GM12872 (cell line): ENCODE results near the gene MOB3A.

ENCODE experiments used
- TF ChIP-seq, protein P1 (sequence below): IDR thresholded peaks from 3 replicates; pipeline ENCODE4 v1.5.1; 2011; ENCODE audit warnings: low read depth, mild to moderate bottlenecking, low read length, moderate library complexity; ENCODE audit not compliant: insufficient read depth

Gene MOB3A

GRCh38 chr19:2043961-2044708 lies 52.0 kb downstream of the MOB3A start:
- TF ChIP-seq, protein P1, sequence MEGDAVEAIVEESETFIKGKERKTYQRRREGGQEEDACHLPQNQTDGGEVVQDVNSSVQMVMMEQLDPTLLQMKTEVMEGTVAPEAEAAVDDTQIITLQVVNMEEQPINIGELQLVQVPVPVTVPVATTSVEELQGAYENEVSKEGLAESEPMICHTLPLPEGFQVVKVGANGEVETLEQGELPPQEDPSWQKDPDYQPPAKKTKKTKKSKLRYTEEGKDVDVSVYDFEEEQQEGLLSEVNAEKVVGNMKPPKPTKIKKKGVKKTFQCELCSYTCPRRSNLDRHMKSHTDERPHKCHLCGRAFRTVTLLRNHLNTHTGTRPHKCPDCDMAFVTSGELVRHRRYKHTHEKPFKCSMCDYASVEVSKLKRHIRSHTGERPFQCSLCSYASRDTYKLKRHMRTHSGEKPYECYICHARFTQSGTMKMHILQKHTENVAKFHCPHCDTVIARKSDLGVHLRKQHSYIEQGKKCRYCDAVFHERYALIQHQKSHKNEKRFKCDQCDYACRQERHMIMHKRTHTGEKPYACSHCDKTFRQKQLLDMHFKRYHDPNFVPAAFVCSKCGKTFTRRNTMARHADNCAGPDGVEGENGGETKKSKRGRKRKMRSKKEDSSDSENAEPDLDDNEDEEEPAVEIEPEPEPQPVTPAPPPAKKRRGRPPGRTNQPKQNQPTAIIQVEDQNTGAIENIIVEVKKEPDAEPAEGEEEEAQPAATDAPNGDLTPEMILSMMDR, result no peak

DNA sequence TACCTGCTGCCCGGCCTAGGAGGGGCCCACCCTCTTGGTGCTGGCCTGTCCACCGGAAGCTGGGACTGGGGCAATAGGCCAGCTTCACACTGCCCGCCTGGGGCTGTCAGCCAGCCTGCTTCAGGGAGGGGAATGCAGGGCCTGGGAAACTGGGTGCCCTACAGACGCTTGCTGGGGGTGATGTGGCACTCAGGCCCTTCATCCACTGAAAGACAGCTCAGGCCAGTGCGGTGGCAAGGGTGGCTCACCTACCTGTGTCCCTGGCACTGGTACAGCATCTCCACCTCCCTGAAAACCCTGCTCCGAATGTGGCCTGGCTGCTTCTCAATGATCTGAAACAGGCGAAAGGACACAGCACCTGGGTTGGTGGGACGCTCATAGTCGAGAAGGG lies 52.9 kb downstream of the MOB3A start:
- TF ChIP-seq, protein P1, result no peak

- TF ChIP-seq, protein P1, result no peak
These were observed 53.5 kb downstream of the MOB3A start for GRCh38 chr19:2042485-2043250.

GRCh38 chr19:2041683-2042484 lies 54.2 kb downstream of the MOB3A start:
- TF ChIP-seq, protein P1, result no peak

DNA sequence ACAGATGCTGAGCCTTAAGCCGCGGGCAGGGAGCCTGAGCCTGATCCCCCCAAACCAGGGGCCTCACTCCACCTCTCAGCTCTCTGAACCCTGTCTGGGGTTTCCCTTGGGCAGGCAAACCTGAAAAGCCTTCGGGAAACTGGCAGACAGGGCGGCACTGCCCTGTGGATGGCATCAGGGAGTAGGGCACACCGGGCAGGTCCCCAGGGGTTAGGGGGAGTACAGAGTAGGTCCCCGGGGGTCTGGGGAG lies 54.8 kb downstream of the MOB3A start:
- TF ChIP-seq, protein P1, result no peak

- TF ChIP-seq, protein P1, result no peak
These were observed 55.3 kb downstream of the MOB3A start for GRCh38 chr19:2040647-2041432.
